Neural cell (in vitro differentiated cells): ENCODE results near the gene FUNDC2. TPM values are rescaled to one million over a fixed set of nuclear protein-coding genes. Genes with fewer than 3 reads are reported as not detected.

Source experiments
- H2AFZ ChIP-seq: fragments of 200-600, 300-800 bp; sonication (generic), shearing (Covaris generic); 2 replicates; pipeline ENCODE4 v1.6.0; 2014; ENCODE audit warnings: low read depth, mild to moderate bottlenecking, antibody characterized with exemption, low read length, moderate library complexity
- H3F3A ChIP-seq: fragments of 200-600 bp; shearing (Covaris generic); 2 replicates; pipeline ENCODE4 v1.6.1; 2016; ENCODE audit warnings: mild to moderate bottlenecking, moderate library complexity, mixed read lengths, antibody characterized with exemption, low read length; ENCODE audit not compliant: insufficient read depth, poor library complexity, severe bottlenecking
- H3K27ac ChIP-seq: fragments of 200-600, 300-800 bp; sonication (generic), shearing (Covaris generic); 2 replicates; pipeline ENCODE4 v1.5.1; 2014; ENCODE audit warnings: mild to moderate bottlenecking, low read length, moderate library complexity
- H3K27me3 ChIP-seq: fragments of 300-800, 200-600 bp; sonication (generic), shearing (Covaris generic); 2 replicates; pipeline ENCODE4 v1.6.0; 2014; ENCODE audit warnings: mild to moderate bottlenecking, low read depth, low read length, moderate library complexity; ENCODE audit not compliant: insufficient read depth
- H3K36me3 ChIP-seq: fragments of 300-800, 200-600 bp; sonication (generic), shearing (Covaris generic); 2 replicates; pipeline ENCODE4 v1.5.1; 2014; ENCODE audit warnings: mild to moderate bottlenecking, antibody characterized with exemption, low read length, moderate library complexity; ENCODE audit not compliant: insufficient read depth
- H3K4me2 ChIP-seq: fragments of 300-800, 200-600 bp; sonication (generic), shearing (Covaris generic); 2 replicates; pipeline ENCODE4 v1.6.0; 2014; ENCODE audit warnings: mild to moderate bottlenecking, low read length
- H3K4me3 ChIP-seq: fragments of 300-800, 200-600 bp; sonication (generic), shearing (Covaris generic); 2 replicates; pipeline ENCODE4 v1.5.1; 2014; ENCODE audit warnings: mild to moderate bottlenecking, low read length, moderate library complexity
- H3K79me2 ChIP-seq: fragments of 200-600 bp; shearing (Covaris generic); replicated peaks from 2 replicates; pipeline ENCODE4 v1.6.0; 2014; ENCODE audit warnings: mild to moderate bottlenecking, low read length, moderate library complexity; ENCODE audit not compliant: insufficient read depth
- H3K9ac ChIP-seq: fragments of 300-800, 200-600 bp; sonication (generic), shearing (Covaris generic); 2 replicates; pipeline ENCODE4 v1.6.1; 2016; ENCODE audit warnings: mild to moderate bottlenecking, low read length, mixed read lengths
- H3K9me2 ChIP-seq: fragments of 200-600 bp; shearing (Covaris generic); 2 replicates; pipeline ENCODE4 v1.6.1; 2016; ENCODE audit warnings: mild to moderate bottlenecking, low read length, mixed read lengths; ENCODE audit not compliant: insufficient read depth
- H3K9me3 ChIP-seq: fragments of 200-600, 300-800 bp; sonication (generic), shearing (Covaris generic); 2 replicates; pipeline ENCODE4 v1.6.1; 2016; ENCODE audit warnings: mild to moderate bottlenecking, mixed run types, low read length, moderate library complexity, mixed read lengths
- H4K20me1 ChIP-seq: fragments of 200-600 bp; shearing (Covaris generic); 2 replicates; pipeline ENCODE4 v1.6.1; 2016; ENCODE audit warnings: mild to moderate bottlenecking, mixed run types; ENCODE audit not compliant: insufficient read depth
- CTCF ChIP-seq: fragments of 450-650 bp; IDR thresholded peaks from 2 replicates; pipeline ENCODE4 v1.5.1; 2014; ENCODE audit warnings: antibody characterized with exemption, mild to moderate bottlenecking, moderate library complexity; ENCODE audit not compliant: poor library complexity, severe bottlenecking
- EP300 ChIP-seq: fragments of 450-650 bp; conservative IDR thresholded peaks from 2 replicates; pipeline ENCODE4 v1.6.1; 2014; ENCODE audit warnings: antibody characterized with exemption, mild to moderate bottlenecking, moderate library complexity; ENCODE audit not compliant: poor library complexity, severe bottlenecking
- EZH2 ChIP-seq: fragments of 200-600, 300-800 bp; shearing (Covaris generic), sonication (generic); IDR thresholded peaks from 2 replicates; pipeline ENCODE4 v1.6.1; 2014; ENCODE audit warnings: antibody characterized with exemption, low read length, borderline replicate concordance, mild to moderate bottlenecking; ENCODE audit not compliant: insufficient read depth, poor library complexity, severe bottlenecking
- MXI1 ChIP-seq: fragments of 450-650 bp; conservative IDR thresholded peaks from 2 replicates; pipeline ENCODE4 v1.6.1; 2014; ENCODE audit warnings: antibody characterized with exemption, mild to moderate bottlenecking; ENCODE audit not compliant: poor library complexity, severe bottlenecking
- POLR2AphosphoS5 ChIP-seq: IDR thresholded peaks from 2 replicates; pipeline ENCODE4 v1.6.1; 2012
- RAD21 ChIP-seq: fragments of 450-650 bp; conservative IDR thresholded peaks from 2 replicates; pipeline ENCODE4 v1.6.1; 2014; ENCODE audit warnings: antibody characterized with exemption, mild to moderate bottlenecking, moderate library complexity
- REST ChIP-seq: IDR thresholded peaks from 2 replicates; pipeline ENCODE4 v1.6.1; 2012; ENCODE audit warnings: borderline replicate concordance
- SMC3 ChIP-seq: fragments of 450-650 bp; conservative IDR thresholded peaks from 2 replicates; pipeline ENCODE4 v1.6.1; 2014; ENCODE audit warnings: antibody characterized with exemption, mild to moderate bottlenecking, moderate library complexity; ENCODE audit not compliant: poor library complexity
- TAF1 ChIP-seq: IDR thresholded peaks from 2 replicates; pipeline ENCODE4 v1.6.1; 2012; ENCODE audit warnings: low read depth
- polyA plus RNA-seq: library from polyadenylated mRNA; depleted of rRNA; stranded (reverse); fragments of >200 nt; gene quantifications from 2 replicates; pipeline ENCODE4 v1.2.3, GENCODE V29; 2014

Gene FUNDC2
- polyA plus RNA-seq, 1 donor from 2014 or later, result 139 TPM

DNA sequence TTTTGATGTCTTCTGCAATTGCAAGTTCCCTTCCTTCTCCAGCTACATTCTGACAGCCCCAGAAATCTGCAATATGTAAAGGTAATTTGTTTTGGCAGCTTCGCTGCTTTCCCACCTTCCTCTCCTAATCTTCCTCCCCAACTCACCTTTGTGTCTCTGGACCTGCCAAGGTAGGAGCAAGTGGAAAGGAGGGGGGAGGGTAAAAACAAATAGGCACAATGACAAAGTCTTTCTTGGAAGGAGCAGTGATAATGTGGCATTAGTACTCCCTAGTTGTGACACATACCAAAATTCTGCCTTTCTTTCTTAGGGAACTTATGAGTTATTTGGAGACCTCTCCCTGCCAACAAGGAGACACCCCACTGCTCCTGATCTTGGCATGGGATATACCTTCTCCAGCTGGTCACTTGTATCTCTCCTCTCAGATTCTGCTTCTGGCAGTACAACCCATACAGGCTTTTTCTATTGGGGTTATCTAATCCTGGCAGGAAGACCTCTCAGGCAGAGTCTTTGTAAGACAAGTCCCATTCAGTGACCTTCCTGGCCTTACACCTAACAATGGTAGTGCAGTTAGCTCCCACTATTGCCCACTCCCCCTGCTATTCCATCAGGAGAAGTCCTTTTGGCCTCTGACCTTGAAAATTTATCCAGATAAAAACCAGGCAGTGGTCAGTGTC lies 28.3 kb upstream of the FUNDC2 start:
- no peaks in the 10 kb centered on the region for H3K27me3 ChIP-seq

DNA sequence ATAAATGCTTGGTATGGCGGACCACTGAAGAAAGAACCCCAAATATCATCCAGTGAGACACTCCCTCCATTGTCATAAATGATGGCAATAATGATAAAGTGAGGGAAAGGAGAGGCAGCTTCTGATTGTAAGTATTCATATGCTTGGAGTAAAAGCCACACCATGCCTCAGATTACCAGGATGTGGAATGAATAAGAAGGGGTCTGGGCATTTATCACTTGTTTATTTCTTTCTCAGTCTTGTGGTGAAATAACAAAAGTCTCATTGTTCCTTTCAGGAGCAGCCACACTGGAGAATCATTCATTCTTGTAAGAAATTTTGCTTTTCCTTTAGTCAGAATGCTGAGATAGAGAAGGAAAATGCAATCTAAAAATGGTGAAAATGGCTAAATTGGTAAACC lies 25.8 kb upstream of the FUNDC2 start:
- TF ChIP-seq TAF1 (no peak), RAD21 (no peak), POLR2AphosphoS5 (no peak), EP300 (no peak), CTCF (no peak), SMC3 (no peak), REST (no peak), MXI1 (no peak), EZH2 (no peak)

More for the DNA sequence above, 28.3 kb upstream of the FUNDC2 start:
- TF ChIP-seq RAD21 (no peak), REST (no peak), TAF1 (no peak)
- Histone ChIP-seq H3K9me2 (no peaks in the 10 kb centered on the region), H3K9ac (no peak overlapping the region), H2AFZ (no peak overlapping the region), H3K4me3 (no peak overlapping the region), H3K4me2 (no peak overlapping the region), H4K20me1 (no peaks in the 10 kb centered on the region), H3K27ac (no peak overlapping the region), H3K36me3 (no peaks in the 10 kb centered on the region), H3F3A (no peaks in the 10 kb centered on the region), H3K9me3 (no peaks in the 10 kb centered on the region), H3K79me2 (no peaks in the 10 kb centered on the region)

More for the DNA sequence above, 25.8 kb upstream of the FUNDC2 start:
- Histone ChIP-seq H3K9me3 (no peaks in the 10 kb centered on the region), H2AFZ (no peak overlapping the region), H3K27me3 (no peaks in the 10 kb centered on the region), H3F3A (no peaks in the 10 kb centered on the region), H3K4me3 (no peak overlapping the region), H3K4me2 (no peak overlapping the region), H3K27ac (no peak overlapping the region), H3K36me3 (no peaks in the 10 kb centered on the region), H4K20me1 (no peaks in the 10 kb centered on the region), H3K79me2 (no peaks in the 10 kb centered on the region), H3K9ac (no peak overlapping the region), H3K9me2 (no peaks in the 10 kb centered on the region)
